ENCODE results near the gene SMAD4. TPM values are rescaled to one million over a fixed set of nuclear protein-coding genes. Genes with fewer than 3 reads are reported as not detected.

The SMAD4 gene
- total RNA-seq (10 to 100 TPM; 38.3 to 65.3 TPM), polyA plus RNA-seq (10 to 100 TPM in 1 of 2 donors, 1 to 10 TPM in 1; 9.3 to 20.0 TPM)

GRCh38 chr18:51029694-51030536, at the start of gene SMAD4:
Gene SMAD4, plus strand, starts transcription at chr18:51030213. Its CDS starts 16,834 bp downstream, at chr18:51047047.
- TF ChIP-seq REST (IDR thresholded peaks at IDR 0.05) = peak; percentile 43
- peak; percentile 58 for TF ChIP-seq YY1 (IDR thresholded peaks at IDR 0.05)
- TF ChIP-seq TAF1 (conservative IDR thresholded peaks at IDR 0.05) = peak; percentile 59
- TF ChIP-seq GABPA (IDR thresholded peaks at IDR 0.05 in 1 of 2, conservative IDR thresholded peaks at IDR 0.05 in 1 of 2) = peak in 1 of 2 donors; percentile 73
- peak in 1 of 2 donors; percentile 3 for TF ChIP-seq RAD21 (IDR thresholded peaks at IDR 0.05)
- TF ChIP-seq ZBTB33 (IDR thresholded peaks at IDR 0.05) = no peak
- peak; percentile 13 for TF ChIP-seq MAX (IDR thresholded peaks at IDR 0.05)
- TF ChIP-seq HNF4G (IDR thresholded peaks at IDR 0.05) = no peak
- TF ChIP-seq ATF3 (IDR thresholded peaks at IDR 0.05) = no peak
- peak; percentile 40 for TF ChIP-seq SP1 (IDR thresholded peaks at IDR 0.05)
- peak in 1 of 2 donors; percentile 5 for TF ChIP-seq HNF4A (conservative IDR thresholded peaks at IDR 0.05)
- TF ChIP-seq EGR1 (IDR thresholded peaks at IDR 0.05; ENCODE audit: low read depth in 2 of 2) = peak; percentile 19 to 68
- TF ChIP-seq NR2F2 (IDR thresholded peaks at IDR 0.05) = no peak
- peak; percentile 3 for TF ChIP-seq FOXA2 (IDR thresholded peaks at IDR 0.05)
- peak within 1 kb of the TSS; percentile 88 to 97 for H3K27ac ChIP-seq (ENCODE audit: low read depth in 1 of 2, low read length in 2 of 2)
- no peaks in the 10 kb centered on the region for H3K9me3 ChIP-seq (ENCODE audit: control insufficient read depth in 4 of 4, low read length in 3 of 4)
- no peaks in the 10 kb centered on the region for H3K27me3 ChIP-seq (ENCODE audit: control insufficient read depth in 4 of 4, insufficient read depth in 4 of 4, low read length in 3 of 4)
- DNase-seq (ENCODE audit: low spot score) = peak; percentile 98
- H3K4me3 ChIP-seq (ENCODE audit: low read depth in 1 of 3, low read length in 3 of 3) = peak within 1 kb of the TSS; percentile 78 to 97 (median 93)
- peak within 1 kb of the TSS; percentile 95 to 98 for H3K9ac ChIP-seq (ENCODE audit: low read depth in 1 of 2, low read length in 2 of 2)
- under 1% methylated on average over 79 of the region's 79 CpGs for WGBS
- peaks cover 0 to 13% (median 0%) of the 10 kb centered on the region in 4 donors for H3K36me3 ChIP-seq (ENCODE audit: control insufficient read depth in 4 of 4, insufficient read depth in 3 of 4, low read depth in 1 of 4, low read length in 3 of 4)
- peaks cover 5 to 38% (median 29%) of the 10 kb centered on the region in 4 donors for H3K4me1 ChIP-seq (ENCODE audit: control insufficient read depth in 4 of 4, insufficient read depth in 4 of 4, low read length in 3 of 4)

- H3K27ac ChIP-seq (ENCODE audit: low read depth in 1 of 2, low read length in 2 of 2) = no peak overlapping the region
- peaks cover 0 to 4% (median 2%) of the 10 kb centered on the region in 4 donors for H3K9me3 ChIP-seq (ENCODE audit: control insufficient read depth in 4 of 4, low read length in 3 of 4)
- no peak overlapping the region for H3K4me3 ChIP-seq (ENCODE audit: low read depth in 1 of 3, low read length in 3 of 3)
- no peak overlapping the region for H3K9ac ChIP-seq (ENCODE audit: low read depth in 1 of 2, low read length in 2 of 2)
- DNase-seq (ENCODE audit: low spot score) = no peak
- no peaks in the 10 kb centered on the region for H3K27me3 ChIP-seq (ENCODE audit: control insufficient read depth in 4 of 4, insufficient read depth in 4 of 4, low read length in 3 of 4)
- WGBS = 87% methylated on average over 1 of the region's 1 CpG
- no peaks in the 10 kb centered on the region for H3K4me1 ChIP-seq (ENCODE audit: control insufficient read depth in 4 of 4, insufficient read depth in 4 of 4, low read length in 3 of 4)
- TF ChIP-seq RAD21 (IDR thresholded peaks at IDR 0.05) = no peak
- no peak for TF ChIP-seq YY1 (IDR thresholded peaks at IDR 0.05)
- no peak for TF ChIP-seq TAF1 (conservative IDR thresholded peaks at IDR 0.05)
- no peak for TF ChIP-seq FOXA1 (IDR thresholded peaks at IDR 0.05)
- no peak for TF ChIP-seq REST (IDR thresholded peaks at IDR 0.05)
- TF ChIP-seq FOXA2 (IDR thresholded peaks at IDR 0.05) = no peak
- TF ChIP-seq ATF3 (IDR thresholded peaks at IDR 0.05) = no peak
- TF ChIP-seq CTCF (IDR thresholded peaks at IDR 0.05; ENCODE audit: low read depth, low read length, missing input control) = no peak
- TF ChIP-seq RXRA (IDR thresholded peaks at IDR 0.05) = no peak
- no peak for TF ChIP-seq JUND (IDR thresholded peaks at IDR 0.05)
- no peak for TF ChIP-seq HNF4A (conservative IDR thresholded peaks at IDR 0.05)
- no peak for TF ChIP-seq GABPA (IDR thresholded peaks at IDR 0.05 in 1 of 2, conservative IDR thresholded peaks at IDR 0.05 in 1 of 2)
- H3K36me3 ChIP-seq (ENCODE audit: control insufficient read depth in 4 of 4, insufficient read depth in 3 of 4, low read depth in 1 of 4, low read length in 3 of 4) = peaks cover 12 to 39% (median 22%) of the 10 kb centered on the region in 4 donors
These were observed 48.6 kb upstream of the SMAD4 start for GRCh38 chr18:50981381-50981780.

All from liver (tissue), 9 donors.